Esophagus squamous epithelium (tissue), 4 donors: ENCODE measurements around the gene DDX59.

Experiments used
- CTCF ChIP-seq, 6 experiments: fragments of 450-650 bp in 4 of 6; fragments of 200-600 bp in 2 of 6; sonication (generic) in 2 of 6; IDR thresholded peaks; one replicate each; pipeline ENCODE4 v1.5.1; 2016 to 2019; ENCODE audit warnings: antibody characterized with exemption in 6 of 6, mild to moderate bottlenecking in 4 of 6, moderate library complexity in 4 of 6
- POLR2A ChIP-seq, 4 donors: fragments of 450-650 bp; IDR thresholded peaks; one replicate each; pipeline ENCODE4 v1.6.1; 2017; ENCODE audit warnings: antibody characterized with exemption in 4 of 4, mild to moderate bottlenecking in 4 of 4, moderate library complexity in 3 of 4

- TF ChIP-seq POLR2A (IDR thresholded peaks at IDR 0.05) (no peak), CTCF (IDR thresholded peaks at IDR 0.05) (no peak)
These were observed 993 bp downstream of the DDX59 start for GRCh38 chr1:200668514-200669313.
